Measurements from ENCODE around the gene FMNL2. TPM values are rescaled to one million over a fixed set of nuclear protein-coding genes. Genes with fewer than 3 reads are reported as not detected.

FMNL2 gene
- total RNA-seq, 1 experiment from 2014 or later, result 33.6 TPM

- Histone ChIP-seq H3K4me1 (ENCODE audit: insufficient read depth, low read length) (no peaks in the 10 kb centered on the region), H2AFZ (ENCODE audit: low read length) (no peak overlapping the region), H2AK5ac (ENCODE audit: insufficient read length, low read length) (no peak overlapping the region), H4K5ac (ENCODE audit: insufficient read length, low read depth, low read length) (no peak overlapping the region), H3K9ac (ENCODE audit: extremely low read depth, insufficient read length, low read length) (no peak overlapping the region), H3K79me2 (ENCODE audit: insufficient read depth, low read length) (peaks cover 5% of the 10 kb centered on the region; the same call in 1 of the 2 replicates), H2BK120ac (ENCODE audit: low read depth, low read length, poor library complexity, severe bottlenecking) (no peak overlapping the region), H4K91ac (ENCODE audit: insufficient read length, low read depth, low read length) (no peak overlapping the region), H4K8ac (replicated peaks; ENCODE audit: insufficient read length, low read depth, low read length) (no peak overlapping the region), H2BK20ac (ENCODE audit: low read depth, low read length, poor library complexity, severe bottlenecking) (no peak overlapping the region), H3K27ac (ENCODE audit: insufficient read length, low read depth, low read length) (no peak overlapping the region), H3K9me3 (ENCODE audit: control insufficient read depth, low read depth, low read length) (no peaks in the 10 kb centered on the region), H4K20me1 (ENCODE audit: control insufficient read depth, insufficient read depth, insufficient read length) (no peaks in the 10 kb centered on the region), H3T11ph (ENCODE audit: low read length) (no peak overlapping the region), H3K79me1 (ENCODE audit: insufficient read depth, low read depth, low read length, poor library complexity, severe bottlenecking) (peaks cover 5% of the 10 kb centered on the region), H3K14ac (ENCODE audit: insufficient read depth, low read length) (no peak overlapping the region), H3K18ac (ENCODE audit: insufficient read length, low read depth, low read length) (no peak overlapping the region), H2BK15ac (ENCODE audit: low read depth, low read length) (no peak overlapping the region), H3K23me2 (ENCODE audit: insufficient read length, low read depth, low read length, poor library complexity, severe bottlenecking) (no peaks in the 10 kb centered on the region), H3K23ac (ENCODE audit: insufficient read length, low read depth, low read length) (no peak overlapping the region), H3K4me2 (ENCODE audit: insufficient read depth, insufficient read length, low read length) (no peak overlapping the region), H2BK12ac (ENCODE audit: insufficient read length, low read depth, low read length) (no peak overlapping the region), H3K27me3 (ENCODE audit: insufficient read depth, low read length) (no peaks in the 10 kb centered on the region), H2BK5ac (ENCODE audit: insufficient read length, low read length) (no peak overlapping the region), H3K4ac (ENCODE audit: low read depth, low read length) (no peak overlapping the region), H3K56ac (ENCODE audit: insufficient read length, low read depth, low read length) (no peak overlapping the region)
- Mint-ChIP-seq H3K36me3 (ENCODE audit: insufficient read depth in 1 of 3, low read depth in 3 of 3) (no peaks in the 10 kb centered on the region), H3K27ac (no peak overlapping the region; a peak in 1 of 7 replicates), H3K4me1 (peaks cover 35 to 40% of the 10 kb centered on the region in 2 experiments), H3K9me3 (no peaks in the 10 kb centered on the region), H3K4me3 (no peak overlapping the region), H3K27me3 (ENCODE audit: low read depth) (no peaks in the 10 kb centered on the region)
- no peak for DNase-seq
- TF ChIP-seq CTCF (conservative IDR thresholded peaks at IDR 0.05), result no peak
- WGBS (ENCODE audit: extremely low coverage, insufficient read length, low lambda C conversion rate), result no CpG with 5 or more reads among the region's 5 CpGs
Measured at GRCh38 chr2:152380261-152381055, 45.5 kb downstream of the FMNL2 start.

All from H9 (cell line).